ENCODE data around the gene ODAD4.

DNA sequence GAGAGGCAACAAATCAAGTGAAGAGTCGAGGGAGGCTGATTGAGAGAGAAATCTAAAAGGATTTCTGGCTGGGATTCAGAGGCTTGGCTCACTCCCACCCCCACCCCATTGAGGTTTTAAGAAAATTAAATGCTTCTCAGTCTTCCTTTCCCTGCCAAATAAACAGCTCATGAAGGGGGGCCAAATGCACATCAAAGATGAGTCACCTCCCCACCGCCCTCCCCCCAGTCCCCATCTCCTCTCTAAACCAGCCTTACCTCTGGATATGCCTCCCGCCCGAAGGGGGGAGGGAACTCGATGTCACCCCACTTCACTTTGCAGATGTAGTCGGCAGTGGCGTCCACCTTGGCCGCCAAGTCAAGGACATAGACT, 23.2 kb upstream of the ODAD4 start:
- no peak for TF ChIP-seq POLR2A (IDR thresholded peaks at IDR 0.05; ENCODE audit: low read length)
- TF ChIP-seq GATA1 (IDR thresholded peaks at IDR 0.05; ENCODE audit: low read depth, low read length) = no peak

Data from erythroblast (primary cell).